Astrocyte (in vitro differentiated cells and primary cell): ENCODE data around the gene AP3B2.

Experiments used
- EZH2 ChIP-seq: IDR thresholded peaks from 2 replicates; pipeline ENCODE4 v1.6.1; 2012; ENCODE audit warnings: mild to moderate bottlenecking, low read length, inconsistent platforms; ENCODE audit not compliant: insufficient read depth
- TF ChIP-seq, protein P1 (sequence below): IDR thresholded peaks from 2 replicates; pipeline ENCODE4 v1.5.1; 2011; ENCODE audit warnings: low read depth, mild to moderate bottlenecking, inconsistent platforms, low read length, moderate library complexity; ENCODE audit not compliant: insufficient read depth

DNA sequence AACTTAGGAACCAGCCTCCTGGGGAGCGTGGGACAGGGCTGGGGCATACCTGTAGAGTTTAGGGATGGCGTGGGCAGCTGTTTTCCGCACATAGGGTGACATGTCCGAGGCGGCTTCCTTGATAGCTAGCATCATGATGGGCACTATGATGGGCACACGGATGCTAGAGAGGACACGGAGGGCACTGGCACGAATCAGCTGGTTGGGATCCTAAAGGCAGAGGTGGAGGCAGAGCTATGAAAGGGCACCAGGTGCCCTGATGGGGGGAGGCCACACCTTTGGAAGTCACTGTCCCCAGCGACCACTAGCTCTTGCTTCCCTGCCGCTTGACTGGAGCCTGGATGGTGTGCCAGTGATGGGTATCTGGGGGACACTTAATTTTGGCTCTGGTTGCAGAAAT lies 28.3 kb downstream of the AP3B2 start:
- TF ChIP-seq, protein P1, sequence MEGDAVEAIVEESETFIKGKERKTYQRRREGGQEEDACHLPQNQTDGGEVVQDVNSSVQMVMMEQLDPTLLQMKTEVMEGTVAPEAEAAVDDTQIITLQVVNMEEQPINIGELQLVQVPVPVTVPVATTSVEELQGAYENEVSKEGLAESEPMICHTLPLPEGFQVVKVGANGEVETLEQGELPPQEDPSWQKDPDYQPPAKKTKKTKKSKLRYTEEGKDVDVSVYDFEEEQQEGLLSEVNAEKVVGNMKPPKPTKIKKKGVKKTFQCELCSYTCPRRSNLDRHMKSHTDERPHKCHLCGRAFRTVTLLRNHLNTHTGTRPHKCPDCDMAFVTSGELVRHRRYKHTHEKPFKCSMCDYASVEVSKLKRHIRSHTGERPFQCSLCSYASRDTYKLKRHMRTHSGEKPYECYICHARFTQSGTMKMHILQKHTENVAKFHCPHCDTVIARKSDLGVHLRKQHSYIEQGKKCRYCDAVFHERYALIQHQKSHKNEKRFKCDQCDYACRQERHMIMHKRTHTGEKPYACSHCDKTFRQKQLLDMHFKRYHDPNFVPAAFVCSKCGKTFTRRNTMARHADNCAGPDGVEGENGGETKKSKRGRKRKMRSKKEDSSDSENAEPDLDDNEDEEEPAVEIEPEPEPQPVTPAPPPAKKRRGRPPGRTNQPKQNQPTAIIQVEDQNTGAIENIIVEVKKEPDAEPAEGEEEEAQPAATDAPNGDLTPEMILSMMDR, result no peak
- TF ChIP-seq EZH2, result no peak
